ENCODE results near the gene FGD5.
A peak's percentile ranks its signal among the peaks of the same experiment; 100 is the strongest.

DNA sequence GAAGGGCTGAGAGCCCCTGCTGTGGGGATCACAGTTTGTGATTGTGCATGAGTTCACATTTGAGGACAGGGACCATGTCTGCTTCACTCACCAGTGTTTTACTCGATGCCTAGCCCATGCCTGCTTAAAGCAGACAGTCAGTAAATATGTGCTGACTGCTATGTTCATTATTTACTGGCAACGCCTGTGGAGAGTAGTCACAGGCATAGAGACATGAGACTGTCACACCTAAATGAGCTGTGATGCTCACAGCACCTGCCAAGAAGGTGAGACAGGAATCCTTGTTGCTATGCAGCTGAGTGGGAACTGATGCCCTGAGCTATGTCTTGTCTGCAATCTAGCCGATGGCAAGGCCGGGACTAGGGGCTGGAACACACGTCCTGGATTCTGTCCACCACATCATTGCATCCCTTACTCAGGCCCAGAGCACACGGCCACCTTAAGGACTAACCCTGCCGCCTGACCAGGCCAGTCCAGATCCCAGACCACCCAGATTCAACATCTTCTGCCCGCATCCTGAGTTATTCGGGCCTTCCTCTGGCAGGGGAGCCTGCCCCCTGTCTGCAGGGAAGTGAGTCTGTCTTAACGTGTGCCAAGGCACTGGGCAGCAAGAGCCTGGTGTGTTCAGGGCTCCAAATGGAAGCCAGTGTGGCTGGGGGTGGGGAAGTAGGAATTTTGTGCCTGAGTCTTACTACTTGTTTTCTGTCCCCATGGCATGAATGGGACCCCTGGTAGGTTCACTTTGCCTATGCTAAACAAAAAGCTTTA, 44.8 kb downstream of the FGD5 start:
- TF ChIP-seq, protein P1, sequence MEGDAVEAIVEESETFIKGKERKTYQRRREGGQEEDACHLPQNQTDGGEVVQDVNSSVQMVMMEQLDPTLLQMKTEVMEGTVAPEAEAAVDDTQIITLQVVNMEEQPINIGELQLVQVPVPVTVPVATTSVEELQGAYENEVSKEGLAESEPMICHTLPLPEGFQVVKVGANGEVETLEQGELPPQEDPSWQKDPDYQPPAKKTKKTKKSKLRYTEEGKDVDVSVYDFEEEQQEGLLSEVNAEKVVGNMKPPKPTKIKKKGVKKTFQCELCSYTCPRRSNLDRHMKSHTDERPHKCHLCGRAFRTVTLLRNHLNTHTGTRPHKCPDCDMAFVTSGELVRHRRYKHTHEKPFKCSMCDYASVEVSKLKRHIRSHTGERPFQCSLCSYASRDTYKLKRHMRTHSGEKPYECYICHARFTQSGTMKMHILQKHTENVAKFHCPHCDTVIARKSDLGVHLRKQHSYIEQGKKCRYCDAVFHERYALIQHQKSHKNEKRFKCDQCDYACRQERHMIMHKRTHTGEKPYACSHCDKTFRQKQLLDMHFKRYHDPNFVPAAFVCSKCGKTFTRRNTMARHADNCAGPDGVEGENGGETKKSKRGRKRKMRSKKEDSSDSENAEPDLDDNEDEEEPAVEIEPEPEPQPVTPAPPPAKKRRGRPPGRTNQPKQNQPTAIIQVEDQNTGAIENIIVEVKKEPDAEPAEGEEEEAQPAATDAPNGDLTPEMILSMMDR (IDR thresholded peaks at IDR 0.05; ENCODE audit: low read depth, low read length): peak; percentile 22
- no peak for TF ChIP-seq POLR2A (IDR thresholded peaks at IDR 0.05; ENCODE audit: extremely low read depth, insufficient read length)
